ENCODE results near the gene HMGN1. TPM values are rescaled to one million over a fixed set of nuclear protein-coding genes. Genes with fewer than 3 reads are reported as not detected.

HMGN1 gene
- total RNA-seq, 2 experiments from 2014 or later, result 380 to 409 TPM

DNA sequence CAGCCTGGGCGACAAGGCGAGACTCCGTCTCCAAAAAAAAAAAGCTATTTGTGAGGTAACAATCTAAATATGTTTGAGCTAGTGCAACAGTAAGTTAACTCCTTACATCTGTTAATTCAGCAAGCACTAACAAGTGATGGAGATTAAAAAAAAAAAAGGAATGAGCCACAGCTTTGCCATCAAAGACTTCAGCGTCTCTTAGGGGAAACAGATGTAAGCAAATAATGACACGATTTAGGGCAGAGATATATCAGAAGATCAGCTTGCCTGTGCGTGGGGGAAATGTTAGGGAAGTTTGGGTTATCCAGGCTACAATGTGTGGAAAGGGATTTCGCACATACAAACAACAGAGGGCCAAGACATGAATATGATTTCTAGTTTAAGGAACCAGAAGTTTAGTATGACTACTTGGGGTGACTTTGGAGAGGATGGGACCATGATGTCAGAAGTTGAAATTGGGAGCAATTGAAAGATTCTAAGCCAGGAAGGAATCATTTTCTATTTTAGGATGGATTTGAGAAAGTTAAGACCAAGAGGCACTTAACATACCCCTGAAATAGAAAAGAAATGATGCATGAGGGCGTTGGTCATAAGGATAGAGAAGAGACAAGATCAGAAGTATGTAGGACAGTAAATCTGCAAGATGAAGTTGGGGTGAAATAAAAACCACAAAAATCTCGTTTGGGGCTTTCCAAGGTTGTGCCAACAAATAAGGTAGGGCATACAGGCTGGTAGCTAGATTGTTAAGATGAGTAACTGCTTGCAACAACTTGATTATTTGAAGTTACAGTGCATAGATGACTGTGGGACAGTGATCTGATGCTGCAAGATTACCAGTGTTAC, 33.1 kb downstream of the HMGN1 start:
- Mint-ChIP-seq H3K27ac (no peak overlapping the region), H3K36me3 (ENCODE audit: low read depth) (peaks cover 11% of the 10 kb centered on the region), H3K4me1 (ENCODE audit: low read depth) (peaks cover 28% of the 10 kb centered on the region), H3K27me3 (ENCODE audit: low read depth) (peaks cover 8% of the 10 kb centered on the region), H3K9me3 (ENCODE audit: insufficient read depth) (no peaks in the 10 kb centered on the region), H3K4me3 (no peak overlapping the region)
- ChIA-PET CTCF (interaction anchor here (0.9 to 1.2 kb wide), 2 partner anchors 15 to 72 kb away, joined by 3 to 4 read pairs; no protein-coding TSS in a partner anchor), POLR2A (interaction anchor here (1.5 to 4.6 kb wide), 3 partner anchors 32 to 132 kb away, joined by 3 to 77 read pairs (median 23); partner anchors contain the start of genes HMGN1 and PSMG1)
- no peak for DNase-seq
- ATAC-seq, result no peak

DNA sequence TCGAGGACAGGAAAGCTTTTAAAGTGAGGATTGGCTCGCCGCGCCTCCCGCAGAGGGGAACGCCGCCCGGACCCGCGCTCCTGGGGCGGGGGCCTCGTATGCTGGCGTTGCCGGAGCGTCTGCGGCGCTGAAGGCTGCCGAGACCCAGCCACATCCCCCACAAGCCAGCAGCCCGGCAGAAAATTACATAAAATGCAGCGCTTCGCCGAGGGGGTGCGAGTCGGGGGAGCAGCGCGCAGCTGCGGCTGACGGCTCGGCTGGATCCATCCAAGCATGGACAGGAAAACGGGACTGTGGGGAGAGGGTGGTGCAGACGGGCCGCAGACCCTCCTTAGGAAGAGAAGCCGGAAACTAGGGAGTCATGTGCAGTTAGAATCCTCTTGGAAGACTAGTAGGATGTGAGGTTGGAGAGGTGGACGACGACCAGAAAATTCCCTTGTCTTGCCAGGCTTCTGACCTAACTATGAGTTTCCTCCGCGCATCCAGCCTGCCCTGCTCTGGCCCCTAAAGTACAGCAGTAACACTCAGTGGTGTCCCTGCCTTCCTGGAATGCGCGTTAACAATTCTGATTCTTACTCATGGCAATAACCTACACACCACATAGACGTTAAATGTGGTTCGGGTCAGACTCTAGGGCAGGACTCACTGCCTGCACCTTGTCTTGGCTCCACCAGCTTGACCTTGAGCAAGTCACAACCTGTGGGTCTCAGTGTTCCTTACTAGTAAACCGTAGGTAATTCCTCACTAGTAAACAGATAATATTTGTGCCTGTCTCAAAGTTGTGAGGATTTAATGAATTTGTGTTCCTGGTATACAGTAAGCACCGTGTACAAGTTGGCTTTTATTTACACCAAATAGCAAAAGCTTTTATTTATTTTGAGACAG, 34.5 kb downstream of the HMGN1 start:
- CTCF ChIA-PET, result interaction anchor here (0.9 to 2.7 kb wide), 3 partner anchors 14 to 74 kb away, joined by 3 to 9 read pairs (median 4); partner anchors contain the start of gene HMGN1
- peaks cover 32% of the 10 kb centered on the region for H3K4me1 Mint-ChIP-seq (ENCODE audit: low read depth)
- H3K27me3 Mint-ChIP-seq (ENCODE audit: low read depth), result peaks cover 8% of the 10 kb centered on the region
- H3K4me3 Mint-ChIP-seq, result peak overlapping the region; percentile 87
- peak overlapping the region; percentile 95 for H3K27ac Mint-ChIP-seq
- ATAC-seq (peak; percentile 22), DNase-seq (peak; percentile 56)
- POLR2A ChIA-PET, result interaction anchor here (0.7 to 4.6 kb wide), 12 partner anchors 14 to 131 kb away, joined by 3 to 77 read pairs (median 4); partner anchors contain the start of genes HMGN1 and PSMG1
- peaks cover 18% of the 10 kb centered on the region for H3K36me3 Mint-ChIP-seq (ENCODE audit: low read depth)
- H3K9me3 Mint-ChIP-seq (ENCODE audit: insufficient read depth), result no peaks in the 10 kb centered on the region

DNA sequence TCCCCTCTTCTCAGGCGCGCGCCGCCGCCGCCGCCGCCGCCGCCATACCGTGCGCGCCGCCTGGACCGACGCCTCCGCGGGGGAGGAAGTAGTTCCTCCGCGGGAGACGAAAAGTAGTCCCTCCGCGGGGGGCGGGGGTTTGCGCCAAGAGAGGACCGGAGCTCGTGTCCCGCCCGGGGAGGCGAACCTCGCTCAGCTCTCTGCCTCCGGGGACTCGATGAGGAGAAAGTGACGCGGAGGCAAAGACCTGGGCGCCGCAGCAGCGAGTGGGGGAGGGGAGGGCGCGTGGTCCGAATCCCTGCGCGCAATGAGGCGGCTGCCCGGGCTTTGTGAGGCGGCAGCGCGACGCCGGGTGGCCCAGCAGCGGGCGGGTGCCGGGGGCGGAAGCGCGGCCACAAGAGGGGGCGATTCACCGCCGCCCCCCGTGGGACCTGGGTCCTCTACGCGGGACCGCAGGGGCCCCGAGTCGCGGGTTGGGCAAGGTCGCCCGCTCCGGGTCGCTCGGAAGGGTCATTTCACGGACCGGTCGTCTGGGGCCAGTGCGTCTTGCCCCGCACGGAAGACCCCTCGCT, 35.2 kb downstream of the HMGN1 start, which contains the start of gene BRWD1:
Gene BRWD1, minus strand, starts transcription at position 62 of the 572 bp plus-strand sequence. CDS start 141 bp downstream, outside the sequence.
- H3K4me1 Mint-ChIP-seq (ENCODE audit: low read depth), result peaks cover 32% of the 10 kb centered on the region
- peak within 1 kb of the TSS; percentile 95 for H3K27ac Mint-ChIP-seq
- peak; percentile 78 for DNase-seq
- H3K4me3 Mint-ChIP-seq, result peak within 1 kb of the TSS; percentile 87
- peak; percentile 62 for ATAC-seq
- H3K27me3 Mint-ChIP-seq (ENCODE audit: low read depth), result peaks cover 8% of the 10 kb centered on the region
- no peaks in the 10 kb centered on the region for H3K9me3 Mint-ChIP-seq (ENCODE audit: insufficient read depth)
- H3K36me3 Mint-ChIP-seq (ENCODE audit: low read depth), result peaks cover 24% of the 10 kb centered on the region
- ChIA-PET POLR2A (interaction anchor here (0.7 to 4.6 kb wide), 13 partner anchors 12 to 130 kb away, joined by 3 to 77 read pairs (median 5); partner anchors contain the start of genes HMGN1 and PSMG1), CTCF (interaction anchor here (2.7 kb wide), 1 partner anchor 36 kb away, joined by 9 read pairs; the partner anchor contains the start of gene HMGN1)

GRCh38 chr21:39313042-39313570, 35.8 kb downstream of the HMGN1 start:
- H3K4me1 Mint-ChIP-seq (ENCODE audit: low read depth), result peaks cover 34% of the 10 kb centered on the region
- ATAC-seq (peak; percentile 23), DNase-seq (peak; percentile 27)
- ChIA-PET CTCF (interaction anchor here (1.2 to 2.7 kb wide), 2 partner anchors 12 to 36 kb away, joined by 3 to 9 read pairs; partner anchors contain the start of gene HMGN1), POLR2A (interaction anchor here (1.1 to 4.6 kb wide), 8 partner anchors 12 to 129 kb away, joined by 3 to 77 read pairs (median 11); partner anchors contain the start of genes HMGN1 and PSMG1)
- peaks cover 26% of the 10 kb centered on the region for H3K36me3 Mint-ChIP-seq (ENCODE audit: low read depth)
- H3K9me3 Mint-ChIP-seq (ENCODE audit: insufficient read depth), result no peaks in the 10 kb centered on the region
- peak overlapping the region; percentile 87 for H3K4me3 Mint-ChIP-seq
- peak overlapping the region; percentile 95 for H3K27ac Mint-ChIP-seq
- H3K27me3 Mint-ChIP-seq (ENCODE audit: low read depth), result peaks cover 5% of the 10 kb centered on the region

DNA sequence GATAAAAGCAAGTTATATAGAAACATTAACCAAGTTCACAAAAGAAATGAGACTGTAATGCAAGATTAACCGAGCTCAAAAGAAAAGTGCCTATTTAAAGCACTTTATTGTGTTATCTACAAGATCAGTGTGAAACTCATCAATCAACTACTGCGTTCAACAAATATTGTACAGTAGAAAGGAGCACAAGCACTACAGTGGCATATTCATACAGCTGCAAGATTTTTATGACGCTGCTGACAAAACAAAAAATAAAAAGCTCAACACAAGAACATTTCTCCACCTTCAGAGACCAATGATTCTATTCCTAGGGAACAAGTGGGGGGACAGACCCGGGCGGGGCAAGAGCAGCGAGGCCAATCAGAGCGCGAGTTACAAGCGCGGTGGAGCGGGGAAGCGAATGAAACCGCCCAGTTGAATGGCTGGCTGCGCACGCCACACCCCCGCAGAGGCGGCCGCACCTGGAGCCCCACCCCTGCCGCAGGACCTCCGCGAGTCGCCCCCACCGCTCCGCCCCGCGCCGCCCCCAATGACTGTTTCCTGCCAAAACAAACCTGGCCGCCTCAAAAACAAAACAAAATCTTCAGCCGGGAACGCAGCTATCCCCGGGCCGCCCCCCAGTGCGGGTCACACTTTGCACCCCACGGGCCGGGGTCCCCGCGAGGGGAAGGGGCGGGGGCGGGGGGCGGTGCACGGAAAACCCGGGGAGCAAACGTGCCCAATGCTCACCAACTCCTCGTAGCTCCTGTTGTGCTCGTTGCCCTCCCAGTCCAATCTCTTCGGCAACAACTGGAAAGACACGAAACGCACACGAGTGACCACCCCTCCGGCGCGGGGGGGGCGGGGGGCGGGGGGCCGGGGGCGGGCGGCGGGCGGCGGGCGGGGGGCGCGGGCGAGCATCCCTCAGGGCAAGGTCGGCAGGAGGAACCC, 36.5 kb downstream of the HMGN1 start:
- H3K4me3 Mint-ChIP-seq, result peak overlapping the region; percentile 78
- H3K36me3 Mint-ChIP-seq (ENCODE audit: low read depth), result peaks cover 29% of the 10 kb centered on the region
- ChIA-PET POLR2A (interaction anchor here (0.8 to 4.6 kb wide), 9 partner anchors 11 to 129 kb away, joined by 3 to 77 read pairs (median 10); partner anchors contain the start of genes HMGN1 and PSMG1), CTCF (interaction anchor here (0.5 to 2.7 kb wide), 5 partner anchors 11 to 129 kb away, joined by 3 to 9 read pairs (median 3); partner anchors contain the start of gene HMGN1)
- H3K27me3 Mint-ChIP-seq (ENCODE audit: low read depth), result peaks cover 5% of the 10 kb centered on the region
- ATAC-seq (peak; percentile 84), DNase-seq (peak; percentile 95)
- H3K9me3 Mint-ChIP-seq (ENCODE audit: insufficient read depth), result no peaks in the 10 kb centered on the region
- H3K4me1 Mint-ChIP-seq (ENCODE audit: low read depth), result peaks cover 34% of the 10 kb centered on the region
- H3K27ac Mint-ChIP-seq, result peak overlapping the region; percentile 88

DNA sequence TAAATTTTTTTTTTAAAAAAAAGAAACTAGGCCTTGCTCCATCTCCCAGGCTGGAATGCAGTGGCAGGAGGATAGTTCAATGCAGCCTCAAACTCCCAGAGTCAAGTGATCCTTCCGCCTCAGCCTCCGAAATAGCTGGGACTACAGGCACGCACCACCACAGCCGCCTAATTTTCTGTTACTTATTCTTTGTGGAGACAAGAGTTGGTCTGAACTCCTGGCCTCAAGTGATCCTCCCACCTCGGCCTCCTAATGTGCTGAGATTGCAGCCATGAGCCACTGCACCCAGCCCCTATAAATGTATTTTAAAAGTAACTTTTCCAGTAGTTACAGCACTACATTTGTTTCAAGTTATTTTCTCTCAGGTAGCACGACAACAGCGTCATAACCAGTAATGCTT, 37.7 kb downstream of the HMGN1 start:
- Mint-ChIP-seq H3K4me3 (no peak overlapping the region), H3K27me3 (ENCODE audit: low read depth) (peaks cover 5% of the 10 kb centered on the region), H3K4me1 (ENCODE audit: low read depth) (peaks cover 32% of the 10 kb centered on the region), H3K36me3 (ENCODE audit: low read depth) (peaks cover 29% of the 10 kb centered on the region), H3K27ac (no peak overlapping the region), H3K9me3 (ENCODE audit: insufficient read depth) (no peaks in the 10 kb centered on the region)
- ChIA-PET POLR2A (interaction anchor here (2.4 to 4.6 kb wide), 4 partner anchors 10 to 127 kb away, joined by 10 to 77 read pairs (median 18); partner anchors contain the start of genes HMGN1 and PSMG1), CTCF (interaction anchor here (1.3 kb wide), 1 partner anchor 13 kb away, joined by 3 read pairs; no protein-coding TSS in a partner anchor)
- ATAC-seq, result no peak
- no peak for DNase-seq

DNA sequence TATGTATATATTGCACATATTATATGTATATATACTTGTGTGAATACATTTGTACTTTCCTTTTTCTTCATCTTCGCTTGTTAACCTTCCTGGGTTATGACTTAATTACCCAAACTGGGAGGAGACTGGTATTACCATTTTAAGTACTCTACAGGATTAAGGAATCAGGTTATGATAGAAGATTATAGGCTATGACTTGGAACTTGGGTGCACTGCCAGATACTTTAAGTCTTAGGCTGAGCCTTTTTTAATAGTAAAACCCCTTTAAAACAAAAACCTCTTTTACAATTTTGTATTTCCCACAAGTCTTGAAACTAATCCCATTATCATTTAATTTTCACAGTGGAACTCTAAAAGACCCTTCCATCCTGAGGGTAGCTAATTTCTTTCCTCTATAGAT, 41.4 kb downstream of the HMGN1 start:
- Mint-ChIP-seq H3K9me3 (ENCODE audit: insufficient read depth) (no peaks in the 10 kb centered on the region), H3K4me3 (no peak overlapping the region), H3K36me3 (ENCODE audit: low read depth) (peaks cover 38% of the 10 kb centered on the region), H3K27ac (no peak overlapping the region), H3K27me3 (ENCODE audit: low read depth) (no peaks in the 10 kb centered on the region), H3K4me1 (ENCODE audit: low read depth) (peaks cover 18% of the 10 kb centered on the region)
- POLR2A ChIA-PET, result no interaction called here
- ATAC-seq (no peak), DNase-seq (no peak)
- CTCF ChIA-PET, result no interaction called here

DNA sequence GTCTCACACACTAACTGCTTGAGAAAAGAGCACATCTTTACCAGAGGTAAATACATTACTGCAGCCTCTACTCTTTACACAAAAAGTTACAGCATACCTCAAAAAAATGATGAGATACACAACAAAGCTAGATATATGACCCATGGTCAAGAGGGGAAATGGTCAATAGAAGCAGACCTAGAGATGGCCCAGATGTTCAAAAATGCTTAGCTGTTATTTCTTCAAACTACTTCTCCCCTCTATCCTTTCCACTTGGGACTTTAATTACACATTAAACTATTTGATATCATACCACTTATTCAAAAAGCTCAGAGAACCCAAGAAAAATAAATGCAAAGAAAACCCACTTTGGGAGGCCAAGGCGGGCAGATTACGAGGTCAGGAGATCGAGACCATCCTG, 48.3 kb downstream of the HMGN1 start:
- no peak overlapping the region for H3K4me3 Mint-ChIP-seq
- DNase-seq, result no peak
- H3K36me3 Mint-ChIP-seq (ENCODE audit: low read depth), result peaks cover 52% of the 10 kb centered on the region
- H3K27me3 Mint-ChIP-seq (ENCODE audit: low read depth), result no peaks in the 10 kb centered on the region
- ChIA-PET CTCF (interaction anchor here (1.0 to 1.3 kb wide), 3 partner anchors 12 to 15 kb away, joined by 3 to 4 read pairs (median 3); no protein-coding TSS in a partner anchor), POLR2A (interaction anchor here (2.2 kb wide), 1 partner anchor 12 kb away, joined by 12 read pairs; the partner anchor contains the start of gene BRWD1)
- peaks cover 12% of the 10 kb centered on the region for H3K9me3 Mint-ChIP-seq (ENCODE audit: insufficient read depth)
- H3K4me1 Mint-ChIP-seq (ENCODE audit: low read depth), result peaks cover 14% of the 10 kb centered on the region
- no peak overlapping the region for H3K27ac Mint-ChIP-seq
- ATAC-seq, result no peak

DNA sequence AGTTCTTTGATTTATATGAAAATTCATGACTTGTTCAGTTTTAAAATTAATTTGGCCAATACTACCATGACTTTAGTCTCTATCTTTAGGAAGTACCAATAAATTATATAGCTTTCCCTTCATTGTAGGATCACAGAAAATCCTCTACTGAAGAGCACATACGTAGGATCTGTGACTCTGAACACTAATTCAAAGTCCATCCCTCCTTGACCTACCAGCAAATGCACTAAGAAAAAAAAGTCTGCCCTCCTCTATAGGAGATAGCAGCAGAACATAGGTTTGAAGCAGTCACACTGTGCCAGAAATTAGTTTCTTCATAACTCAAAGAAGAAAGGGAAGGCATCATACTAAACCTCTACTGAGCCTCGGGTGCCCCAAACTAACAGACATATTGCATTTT, 52.0 kb downstream of the HMGN1 start:
- DNase-seq, result no peak
- ATAC-seq, result no peak
- POLR2A ChIA-PET, result no interaction called here
- H3K4me1 Mint-ChIP-seq (ENCODE audit: low read depth), result peaks cover 14% of the 10 kb centered on the region
- CTCF ChIA-PET, result interaction anchor here (0.5 to 0.8 kb wide), 2 partner anchors 13 to 97 kb away, joined by 3 to 4 read pairs; no protein-coding TSS in a partner anchor
- H3K27ac Mint-ChIP-seq, result no peak overlapping the region
- peaks cover 67% of the 10 kb centered on the region for H3K36me3 Mint-ChIP-seq (ENCODE audit: low read depth)
- H3K4me3 Mint-ChIP-seq, result no peak overlapping the region
- peaks cover 12% of the 10 kb centered on the region for H3K9me3 Mint-ChIP-seq (ENCODE audit: insufficient read depth)
- no peaks in the 10 kb centered on the region for H3K27me3 Mint-ChIP-seq (ENCODE audit: low read depth)

Measured in activated CD8-positive, alpha-beta T cell treated with anti-CD3 and anti-CD28 coated beads, Interleukin-2, amount 10 ng/mL, durations not matched to agents 7 days and 5 days (primary cell).